IPS-NIHi11 (cell line): ENCODE results near the gene TAC4.
"Not testable (repeated sequence)": the region's sequence is repeated elsewhere in the genome, so short reads cannot be mapped to it uniquely, and the experiment has no call there.

ENCODE experiments used
- DNase-seq: peaks from one replicate; pipeline ENCODE4 v3.0.0; 2012; ENCODE audit warnings: mixed read lengths, low spot score

TAC4 gene

GRCh38 chr17:49842846-49843245, 5.0 kb downstream of the TAC4 start:
- DNase-seq, result no peak

GRCh38 chr17:49842371-49842770, 5.5 kb downstream of the TAC4 start:
- no peak for DNase-seq

- DNase-seq, result no peak
These were observed 6.3 kb downstream of the TAC4 start for GRCh38 chr17:49841548-49841947.

- no peak for DNase-seq
These were observed 8.4 kb downstream of the TAC4 start for GRCh38 chr17:49839455-49839854.

GRCh38 chr17:49836111-49837030, 11.5 kb downstream of the TAC4 start:
- DNase-seq, result no peak

GRCh38 chr17:49835472-49835871, 12.4 kb downstream of the TAC4 start:
- DNase-seq, result no peak

- no peak for DNase-seq
These were observed 13.6 kb downstream of the TAC4 start for GRCh38 chr17:49834118-49834743.

GRCh38 chr17:49832840-49833599, 14.8 kb downstream of the TAC4 start:
- DNase-seq, result no peak

- DNase-seq, result no peak
These were observed 17.3 kb downstream of the TAC4 start for GRCh38 chr17:49830605-49831004.

GRCh38 chr17:49829026-49829425, 18.8 kb downstream of the TAC4 start:
- no peak for DNase-seq

GRCh38 chr17:49828325-49828724, 19.5 kb downstream of the TAC4 start:
- DNase-seq, result not testable (repeated sequence)

GRCh38 chr17:49825645-49826044, 22.2 kb downstream of the TAC4 start:
- no peak for DNase-seq

- DNase-seq, result no peak
These were observed 24.3 kb downstream of the TAC4 start for GRCh38 chr17:49823614-49824013.

GRCh38 chr17:49822829-49823228, 25.0 kb downstream of the TAC4 start:
- DNase-seq, result no peak

GRCh38 chr17:49821916-49822315, 26.0 kb downstream of the TAC4 start:
- DNase-seq, result peak; percentile 24

- DNase-seq, result no peak
These were observed 26.4 kb downstream of the TAC4 start for GRCh38 chr17:49821466-49821865.

GRCh38 chr17:49820773-49821172, 27.1 kb downstream of the TAC4 start:
- no peak for DNase-seq

GRCh38 chr17:49819651-49820050, 28.2 kb downstream of the TAC4 start:
- no peak for DNase-seq

- DNase-seq, result no peak
These were observed 28.7 kb downstream of the TAC4 start for GRCh38 chr17:49819138-49819537.

GRCh38 chr17:49817993-49818392, 29.9 kb downstream of the TAC4 start:
- DNase-seq, result no peak

GRCh38 chr17:49815761-49816281, 32.0 kb downstream of the TAC4 start:
- DNase-seq, result peak; percentile 65

GRCh38 chr17:49814781-49815529, 32.9 kb downstream of the TAC4 start:
- no peak for DNase-seq
